ENCODE measurements around the gene CEP112.

DNA sequence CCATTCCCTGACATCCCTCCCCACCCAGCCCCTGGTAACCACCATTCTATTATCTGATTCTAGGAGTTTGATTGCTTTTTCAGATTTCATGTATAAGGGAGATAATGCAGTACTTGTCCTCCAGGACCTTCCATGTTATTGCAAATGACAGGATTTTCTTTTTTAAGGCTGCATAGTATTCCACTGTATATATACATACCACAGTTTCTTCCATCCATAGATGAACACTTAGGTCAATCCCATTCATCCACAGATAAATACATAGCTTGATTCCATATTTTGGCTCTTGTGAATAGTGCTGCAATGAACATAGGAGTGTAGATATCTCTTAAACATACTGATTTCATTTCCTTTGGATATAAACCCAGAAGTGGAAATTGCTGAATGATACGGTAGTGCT is 183.3 kb downstream of the CEP112 start:
- TF ChIP-seq CTCF (IDR thresholded peaks at IDR 0.05) (no peak), POLR2A (IDR thresholded peaks at IDR 0.05) (no peak)
